ENCODE data around the gene ATP11A.

ATP11A gene

GRCh38 chr13:112899281-112900225 is 209.7 kb downstream of the ATP11A start:
- in situ Hi-C loops (cut with HindIII; ENCODE audit: low sequenced_read_pairs) = no loop called here

- in situ Hi-C loops (cut with HindIII; ENCODE audit: low sequenced_read_pairs) = no loop called here
These were observed 210.4 kb downstream of the ATP11A start for GRCh38 chr13:112900226-112900600.

GRCh38 chr13:112900691-112901091 is 210.9 kb downstream of the ATP11A start:
- in situ Hi-C loops (cut with HindIII; ENCODE audit: low sequenced_read_pairs) = no loop called here

GRCh38 chr13:112902101-112902651 is 212.3 kb downstream of the ATP11A start:
- in situ Hi-C loops (cut with HindIII; ENCODE audit: low sequenced_read_pairs) = no loop called here

GRCh38 chr13:112902669-112903068 is 212.8 kb downstream of the ATP11A start:
- in situ Hi-C loops (cut with HindIII; ENCODE audit: low sequenced_read_pairs) = no loop called here

GRCh38 chr13:112903071-112903577 is 213.3 kb downstream of the ATP11A start:
- in situ Hi-C loops (cut with HindIII; ENCODE audit: low sequenced_read_pairs) = no loop called here

GRCh38 chr13:112903606-112904195 is 213.9 kb downstream of the ATP11A start:
- in situ Hi-C loops (cut with HindIII; ENCODE audit: low sequenced_read_pairs) = no loop called here

GRCh38 chr13:112904436-112904960 is 214.7 kb downstream of the ATP11A start:
- in situ Hi-C loops (cut with HindIII; ENCODE audit: low sequenced_read_pairs) = no loop called here

GRCh38 chr13:112905086-112905485 is 215.2 kb downstream of the ATP11A start:
- in situ Hi-C loops (cut with HindIII; ENCODE audit: low sequenced_read_pairs) = no loop called here

- in situ Hi-C loops (cut with HindIII; ENCODE audit: low sequenced_read_pairs) = no loop called here
These were observed 215.8 kb downstream of the ATP11A start for GRCh38 chr13:112905619-112905989.

- in situ Hi-C loops (cut with HindIII; ENCODE audit: low sequenced_read_pairs) = no loop called here
These were observed 216.3 kb downstream of the ATP11A start for GRCh38 chr13:112905990-112906641.

GRCh38 chr13:112907286-112907685 is 217.4 kb downstream of the ATP11A start:
- in situ Hi-C loops (cut with HindIII; ENCODE audit: low sequenced_read_pairs) = no loop called here

GRCh38 chr13:112907871-112908331 is 218.1 kb downstream of the ATP11A start:
- in situ Hi-C loops (cut with HindIII; ENCODE audit: low sequenced_read_pairs) = no loop called here

- in situ Hi-C loops (cut with HindIII; ENCODE audit: low sequenced_read_pairs) = no loop called here
These were observed 218.5 kb downstream of the ATP11A start for GRCh38 chr13:112908342-112908741.

GRCh38 chr13:112910016-112910415 is 220.2 kb downstream of the ATP11A start:
- in situ Hi-C loops (cut with HindIII; ENCODE audit: low sequenced_read_pairs) = no loop called here

- in situ Hi-C loops (cut with HindIII; ENCODE audit: low sequenced_read_pairs) = no loop called here
These were observed 220.9 kb downstream of the ATP11A start for GRCh38 chr13:112910616-112911280.

GRCh38 chr13:112911285-112911701 is 221.5 kb downstream of the ATP11A start:
- in situ Hi-C loops (cut with HindIII; ENCODE audit: low sequenced_read_pairs) = no loop called here

GRCh38 chr13:112911883-112912282 is 222.0 kb downstream of the ATP11A start:
- in situ Hi-C loops (cut with HindIII; ENCODE audit: low sequenced_read_pairs) = no loop called here

- in situ Hi-C loops (cut with HindIII; ENCODE audit: low sequenced_read_pairs) = no loop called here
These were observed 223.0 kb downstream of the ATP11A start for GRCh38 chr13:112912726-112913440.

GRCh38 chr13:112916296-112916695 is 226.5 kb downstream of the ATP11A start:
- in situ Hi-C loops (cut with HindIII; ENCODE audit: low sequenced_read_pairs) = no loop called here
